HEK293 (cell line): ENCODE data around the gene ATAD2B.

ENCODE experiments used
- CTCF ChIP-seq: fragments of 450-650 bp; formaldehyde crosslinking; IDR thresholded peaks from 2 replicates; pipeline ENCODE4 v1.5.1; 2016; ENCODE audit warnings: missing biosample characterization, missing genetic modification characterization
- KLF10 ChIP-seq: fragments of 450-650 bp; IDR thresholded peaks from 2 replicates; pipeline ENCODE4 v1.5.1; 2018; ENCODE audit warnings: missing biosample characterization, mild to moderate bottlenecking, missing genetic modification characterization
- YY1 ChIP-seq: fragments of 450-650 bp; formaldehyde crosslinking; IDR thresholded peaks from 2 replicates; pipeline ENCODE4 v1.5.1; 2018; ENCODE audit warnings: missing biosample characterization, missing genetic modification characterization
- ZBTB26 ChIP-seq: fragments of 450-650 bp; formaldehyde crosslinking; optimal IDR thresholded peaks from 2 replicates; pipeline ENCODE3; 2016; ENCODE audit warnings: missing biosample characterization, mild to moderate bottlenecking, missing genetic modification characterization
- ZNF416 ChIP-seq: fragments of 450-650 bp; formaldehyde crosslinking; IDR thresholded peaks from 2 replicates; pipeline ENCODE4 v1.5.1; 2016; ENCODE audit warnings: missing biosample characterization, missing genetic modification characterization
- ZNF488 ChIP-seq: fragments of 450-650 bp; formaldehyde crosslinking; IDR thresholded peaks from 2 replicates; pipeline ENCODE4 v1.5.1; 2016; ENCODE audit warnings: missing biosample characterization, missing genetic modification characterization
- ZNF692 ChIP-seq: fragments of 450-650 bp; formaldehyde crosslinking; IDR thresholded peaks from 2 replicates; pipeline ENCODE4 v1.5.1; 2016; ENCODE audit warnings: missing biosample characterization, missing genetic modification characterization
- ZNF776 ChIP-seq: fragments of 450-650 bp; formaldehyde crosslinking; IDR thresholded peaks from 2 replicates; pipeline ENCODE4 v1.5.0; 2017; ENCODE audit warnings: missing biosample characterization, missing genetic modification characterization, borderline replicate concordance
- TF ChIP-seq, protein P1 (sequence below): fragments of 450-650 bp; formaldehyde crosslinking; IDR thresholded peaks from 2 replicates; pipeline ENCODE4 v1.5.1; 2016; ENCODE audit warnings: missing biosample characterization, missing genetic modification characterization, low read depth

DNA sequence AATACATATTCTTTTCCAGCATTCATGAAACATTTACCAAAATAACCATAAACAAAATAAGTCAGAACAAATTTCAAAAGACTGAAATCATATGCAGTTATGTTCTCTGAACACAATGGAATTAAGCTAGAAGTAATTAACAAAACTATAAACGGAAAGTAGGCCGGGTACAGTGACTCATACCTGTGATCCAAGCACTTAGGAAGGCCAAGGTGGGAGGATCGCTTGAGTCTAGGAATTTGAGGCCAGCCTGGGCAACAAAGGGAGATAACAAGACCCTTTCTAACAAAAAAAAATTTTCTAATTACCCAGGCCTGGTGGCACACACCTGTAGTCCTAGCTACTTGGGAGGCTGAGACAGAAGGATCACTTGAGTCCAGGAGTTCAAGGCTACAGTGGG lies 14.9 kb downstream of the ATAD2B start:
- TF ChIP-seq CTCF (tag by site-specific recombination): no peak
- no peak for TF ChIP-seq ZBTB26 (tag by site-specific recombination)
- TF ChIP-seq YY1 (tag by site-specific recombination): no peak
- TF ChIP-seq ZNF692: no peak
- TF ChIP-seq KLF10 (tag by site-specific recombination): no peak
- no peak for TF ChIP-seq ZNF416
- no peak for TF ChIP-seq ZNF488 (tag by site-specific recombination)
- TF ChIP-seq ZNF776 (tag by site-specific recombination): no peak
- TF ChIP-seq, protein P1, sequence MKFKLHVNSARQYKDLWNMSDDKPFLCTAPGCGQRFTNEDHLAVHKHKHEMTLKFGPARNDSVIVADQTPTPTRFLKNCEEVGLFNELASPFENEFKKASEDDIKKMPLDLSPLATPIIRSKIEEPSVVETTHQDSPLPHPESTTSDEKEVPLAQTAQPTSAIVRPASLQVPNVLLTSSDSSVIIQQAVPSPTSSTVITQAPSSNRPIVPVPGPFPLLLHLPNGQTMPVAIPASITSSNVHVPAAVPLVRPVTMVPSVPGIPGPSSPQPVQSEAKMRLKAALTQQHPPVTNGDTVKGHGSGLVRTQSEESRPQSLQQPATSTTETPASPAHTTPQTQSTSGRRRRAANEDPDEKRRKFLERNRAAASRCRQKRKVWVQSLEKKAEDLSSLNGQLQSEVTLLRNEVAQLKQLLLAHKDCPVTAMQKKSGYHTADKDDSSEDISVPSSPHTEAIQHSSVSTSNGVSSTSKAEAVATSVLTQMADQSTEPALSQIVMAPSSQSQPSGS (tag by site-specific recombination): no peak
